ENCODE data around the gene LCN2.

DNA sequence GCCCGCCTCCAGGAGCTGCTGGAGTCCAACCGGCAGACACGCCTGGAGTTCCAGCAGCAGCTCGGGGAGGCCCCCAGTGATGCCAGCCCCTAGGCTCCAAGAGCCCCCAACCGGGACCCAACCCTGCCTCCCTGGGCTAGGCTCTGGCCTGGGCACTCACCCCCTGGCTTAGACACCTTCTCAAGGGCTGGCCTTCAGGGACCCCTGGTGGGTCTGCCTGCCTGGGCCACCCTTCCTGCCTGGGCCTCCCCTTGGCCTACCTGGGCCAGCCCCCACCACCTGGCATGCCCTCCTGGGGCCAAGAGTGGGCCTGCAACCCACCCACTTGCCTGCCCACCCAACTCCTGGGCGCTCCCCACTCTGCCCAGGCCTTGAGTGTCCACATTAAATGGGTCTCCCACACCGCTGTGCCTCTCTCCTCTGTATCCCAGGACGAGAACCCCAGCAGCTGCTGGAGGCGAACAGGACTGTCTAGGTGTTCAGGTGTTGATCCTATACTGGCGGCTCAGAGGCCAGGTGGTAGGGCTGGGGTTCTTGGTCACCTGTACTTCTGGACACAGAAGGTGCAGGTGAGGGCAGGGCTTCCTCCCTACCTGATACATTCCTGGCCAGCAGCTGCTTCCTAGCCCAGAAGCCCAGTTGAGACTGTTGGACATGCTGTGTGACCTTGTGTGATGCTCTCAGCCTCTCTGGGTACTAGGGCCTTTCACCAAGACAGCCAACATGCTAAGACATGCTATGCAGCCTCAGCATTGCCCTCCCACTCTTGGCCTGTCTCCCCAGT, 14.5 kb downstream of the LCN2 start:
- TF ChIP-seq, protein P1, sequence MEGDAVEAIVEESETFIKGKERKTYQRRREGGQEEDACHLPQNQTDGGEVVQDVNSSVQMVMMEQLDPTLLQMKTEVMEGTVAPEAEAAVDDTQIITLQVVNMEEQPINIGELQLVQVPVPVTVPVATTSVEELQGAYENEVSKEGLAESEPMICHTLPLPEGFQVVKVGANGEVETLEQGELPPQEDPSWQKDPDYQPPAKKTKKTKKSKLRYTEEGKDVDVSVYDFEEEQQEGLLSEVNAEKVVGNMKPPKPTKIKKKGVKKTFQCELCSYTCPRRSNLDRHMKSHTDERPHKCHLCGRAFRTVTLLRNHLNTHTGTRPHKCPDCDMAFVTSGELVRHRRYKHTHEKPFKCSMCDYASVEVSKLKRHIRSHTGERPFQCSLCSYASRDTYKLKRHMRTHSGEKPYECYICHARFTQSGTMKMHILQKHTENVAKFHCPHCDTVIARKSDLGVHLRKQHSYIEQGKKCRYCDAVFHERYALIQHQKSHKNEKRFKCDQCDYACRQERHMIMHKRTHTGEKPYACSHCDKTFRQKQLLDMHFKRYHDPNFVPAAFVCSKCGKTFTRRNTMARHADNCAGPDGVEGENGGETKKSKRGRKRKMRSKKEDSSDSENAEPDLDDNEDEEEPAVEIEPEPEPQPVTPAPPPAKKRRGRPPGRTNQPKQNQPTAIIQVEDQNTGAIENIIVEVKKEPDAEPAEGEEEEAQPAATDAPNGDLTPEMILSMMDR (IDR thresholded peaks at IDR 0.05): no peak
- no peak for TF ChIP-seq POLR2A (IDR thresholded peaks at IDR 0.05)
